GM19397 (cell line): Measurements from ENCODE around the gene SLC15A5.

Source experiments
- ATAC-seq: cut with Tn5 transposase; IDR thresholded peaks from one replicate; pipeline ENCODE4 v1.9.1; 2021; ENCODE audit warnings: mild to moderate bottlenecking, moderate library complexity; ENCODE audit not compliant: unreplicated experiment

SLC15A5 gene

GRCh38 chr12:16183541-16183940 lies 93.9 kb downstream of the SLC15A5 start:
- no peak for ATAC-seq

GRCh38 chr12:16175840-16176239 lies 101.6 kb downstream of the SLC15A5 start:
- ATAC-seq, result no peak

GRCh38 chr12:16174282-16174681 lies 103.2 kb downstream of the SLC15A5 start:
- no peak for ATAC-seq

GRCh38 chr12:16171348-16171747 lies 106.1 kb downstream of the SLC15A5 start:
- ATAC-seq, result no peak

GRCh38 chr12:16168078-16168477 lies 109.4 kb downstream of the SLC15A5 start:
- ATAC-seq, result no peak

GRCh38 chr12:16166563-16167470 lies 110.7 kb downstream of the SLC15A5 start:
- ATAC-seq, result no peak

GRCh38 chr12:16165506-16165905 lies 112.0 kb downstream of the SLC15A5 start:
- no peak for ATAC-seq

- ATAC-seq, result no peak
Measured at GRCh38 chr12:16163901-16164300, 113.6 kb downstream of the SLC15A5 start.

GRCh38 chr12:16163146-16163545 lies 114.3 kb downstream of the SLC15A5 start:
- ATAC-seq, result no peak

GRCh38 chr12:16159571-16159970 lies 117.9 kb downstream of the SLC15A5 start:
- ATAC-seq, result no peak

GRCh38 chr12:16158050-16158449 lies 119.4 kb downstream of the SLC15A5 start:
- ATAC-seq, result no peak

GRCh38 chr12:16155938-16156337 lies 121.5 kb downstream of the SLC15A5 start:
- ATAC-seq, result no peak

GRCh38 chr12:16154990-16155389 lies 122.5 kb downstream of the SLC15A5 start:
- ATAC-seq, result no peak

GRCh38 chr12:16152885-16153673 lies 124.4 kb downstream of the SLC15A5 start:
- ATAC-seq, result no peak

GRCh38 chr12:16150276-16150675 lies 127.2 kb downstream of the SLC15A5 start:
- no peak for ATAC-seq

- no peak for ATAC-seq
Measured at GRCh38 chr12:16148938-16149337, 128.5 kb downstream of the SLC15A5 start.
